K562 (cell line): ENCODE results near the gene IL20RB. TPM values are rescaled to one million over a fixed set of nuclear protein-coding genes. Genes with fewer than 3 reads are reported as not detected.

ENCODE experiments used
- ATAC-seq: fragments of 200-7000 bp; cut with Tn5 transposase; 3 replicates; pipeline ENCODE4 v1.9.1; 2020; ENCODE audit warnings: moderate library complexity
- BruUV-seq: library from RNA; stranded (reverse); fragments of 400-500 nt; replicated peaks from 2 replicates; lab custom pipeline; 2021; lab: Mats Ljungman, UMichigan
- CTCF ChIA-PET: fragments of 300-600 bp; formaldehyde crosslinking; extraction: SDS; loops from one replicate; lab custom pipeline; 2021; ENCODE audit warnings: low intra/inter-chr PET ratio; lab: Yijun Ruan, JAX
- POLR2A ChIA-PET: fragments of 300-600, 350-650 bp; sonication (Branson Sonifier 250); formaldehyde crosslinking; extraction: SDS; loops from one replicate; lab custom pipeline; 2021; ENCODE audit warnings: antibody characterized with exemption, inconsistent platforms; lab: Yijun Ruan, JAX
- DNase-seq, 4 experiments: peaks; one replicate each; pipeline versions ENCODE4 v3.0.0 to v3.0.0-alpha.2; 2011 to 2018; ENCODE audit warnings: low spot score in 3 of 4, mixed read lengths in 3 of 4; ENCODE audit errors: extremely low read depth in 1 of 4
- FAIRE-seq: peaks from 2 replicates; lab custom pipeline; 2011; peaks lifted over from hg19 to GRCh38; lab: Jason Lieb, UNC
- H2AFZ ChIP-seq: 2 replicates; pipeline ENCODE4 v1.6.0; 2011; ENCODE audit warnings: low read depth, low read length, control low read depth, inconsistent platforms
- H3K27ac ChIP-seq: fragments of 200-600 bp; 3 replicates; pipeline ENCODE4 v1.8.0; 2011; ENCODE audit warnings: low read depth, mild to moderate bottlenecking, control low read depth, inconsistent platforms, low read length, moderate library complexity, mixed read lengths; ENCODE audit errors: extremely low read depth
- H3K27me3 ChIP-seq, 2 experiments: fragments of 300-600 bp in 1 of 2; 2 replicates in 1 of 2; 3 replicates in 1 of 2; pipeline versions ENCODE4 v1.6.0 to v1.8.0; 2011; ENCODE audit warnings: inconsistent platforms in 2 of 2, low read length in 2 of 2, mild to moderate bottlenecking in 1 of 2, mixed read lengths in 1 of 2, moderate library complexity in 1 of 2; ENCODE audit not compliant: control insufficient read depth in 2 of 2, insufficient read depth in 2 of 2
- H3K36me3 ChIP-seq: fragments of 300-600 bp; 3 replicates; pipeline ENCODE4 v1.8.0; 2011; ENCODE audit warnings: mild to moderate bottlenecking, low read length, inconsistent platforms; ENCODE audit not compliant: control insufficient read depth, insufficient read depth
- H3K4me1 ChIP-seq, 2 experiments: fragments of 200-600 bp in 1 of 2; replicated peaks in 1 of 2; 2 replicates in 1 of 2; 3 replicates in 1 of 2; pipeline versions ENCODE4 v1.5.1 to v1.8.0; 2011; ENCODE audit warnings: inconsistent platforms in 2 of 2, low read length in 2 of 2, mild to moderate bottlenecking in 1 of 2, mixed read lengths in 1 of 2, moderate library complexity in 1 of 2; ENCODE audit not compliant: control insufficient read depth in 2 of 2, insufficient read depth in 2 of 2
- H3K4me2 ChIP-seq: 2 replicates; pipeline ENCODE4 v1.6.1; 2011; ENCODE audit warnings: low read length, control low read depth, inconsistent platforms, mixed read lengths; ENCODE audit not compliant: insufficient read depth
- H3K4me3 ChIP-seq: fragments of 200-600 bp; sonication (generic), shearing (Covaris generic); 2 replicates; pipeline ENCODE4 v1.5.1; 2016; ENCODE audit warnings: control low read depth, inconsistent platforms
- H3K79me2 ChIP-seq: fragments of 200-600 bp; 3 replicates; pipeline ENCODE4 v1.8.0; 2011; ENCODE audit warnings: low read length, inconsistent platforms; ENCODE audit not compliant: control insufficient read depth, insufficient read depth
- H3K9ac ChIP-seq, 2 experiments: 2 replicates each; pipeline versions ENCODE4 v1.6.0 to v1.6.1; 2011; ENCODE audit warnings: low read depth in 2 of 2, low read length in 2 of 2, control low read depth in 1 of 2, inconsistent platforms in 1 of 2, mild to moderate bottlenecking in 1 of 2, mixed read lengths in 1 of 2; ENCODE audit not compliant: insufficient read depth in 1 of 2
- H3K9me1 ChIP-seq: one replicate; pipeline ENCODE4 v1.6.0; 2011; ENCODE audit warnings: inconsistent platforms, mild to moderate bottlenecking, low read length, moderate library complexity; ENCODE audit not compliant: control insufficient read depth, insufficient read depth
- H3K9me3 ChIP-seq: replicated peaks from 2 replicates; pipeline ENCODE4 v1.5.1; 2011; ENCODE audit warnings: low read depth, low read length, inconsistent platforms; ENCODE audit not compliant: control insufficient read depth, insufficient read depth
- H4K20me1 ChIP-seq: replicated peaks from 2 replicates; pipeline ENCODE4 v1.6.1; 2011; ENCODE audit warnings: low read length, inconsistent platforms, mixed read lengths; ENCODE audit not compliant: control insufficient read depth, insufficient read depth
- ARID3B ChIP-seq: fragments of 250-450 bp; sonication (Bioruptor Pico); IDR thresholded peaks from 2 replicates; pipeline ENCODE4 v1.4.0; 2020; ENCODE audit warnings: borderline replicate concordance
- ARNT ChIP-seq, 2 experiments: fragments of 450-650 bp; IDR thresholded peaks; 2 replicates each; pipeline ENCODE4 v1.6.1; 2016; ENCODE audit warnings: mild to moderate bottlenecking in 1 of 2
- GATAD2A ChIP-seq: fragments of 450-650 bp; IDR thresholded peaks from 2 replicates; pipeline ENCODE4 v1.6.1; 2017
- KLF10 ChIP-seq: fragments of 250-450 bp; sonication (Bioruptor Pico); IDR thresholded peaks from 2 replicates; pipeline ENCODE4 v1.6.1; 2021; ENCODE audit warnings: matching md5 sums
- NELFE ChIP-seq: IDR thresholded peaks from 2 replicates; pipeline ENCODE4 v1.6.1; 2011; ENCODE audit warnings: mild to moderate bottlenecking; ENCODE audit not compliant: insufficient read depth, insufficient read length
- PHTF2 ChIP-seq: fragments of 250-450 bp; sonication (Bioruptor Pico); IDR thresholded peaks from 2 replicates; pipeline ENCODE4 v1.5.0; 2021; ENCODE audit warnings: mild to moderate bottlenecking
- SAFB ChIP-seq: fragments of 200-400 bp; formaldehyde crosslinking; IDR thresholded peaks from 2 replicates; pipeline ENCODE4 v1.6.1; 2017; ENCODE audit warnings: low read depth, low read length, borderline replicate concordance
- STAT5B ChIP-seq: fragments of 250-450 bp; sonication (Bioruptor Pico); IDR thresholded peaks from 2 replicates; pipeline ENCODE4 v1.8.0; 2021; ENCODE audit warnings: mild to moderate bottlenecking, inconsistent platforms
- THAP7 ChIP-seq: fragments of 250-450 bp; sonication (Bioruptor Pico); IDR thresholded peaks from 2 replicates; pipeline ENCODE4 v1.5.0; 2021
- ZNF354B ChIP-seq: fragments of 250-450 bp; sonication (Bioruptor Pico); IDR thresholded peaks from 2 replicates; pipeline ENCODE4 v1.4.0; 2020
- WGBS: fragments of 100-300 bp; shearing (Covaris generic); methylation state at CpG from one replicate; pipeline ENCODE4 v1.1.6; 2016; ENCODE audit warnings: low coverage, mixed read lengths; ENCODE audit not compliant: insufficient coverage; ENCODE audit errors: missing lambda C conversion rate; 5-methylcytosine and 5-hydroxymethylcytosine counted together
- in situ Hi-C: fragments of 300-500 bp; cut with MboI; formaldehyde crosslinking; loops from 4 replicates; pipeline ENCODE4 v1.15.0; 2018; ENCODE audit warnings: inconsistent platforms, mixed read lengths
- intact Hi-C: fragments of 100-400 bp; cut with micrococcal nuclease; formaldehyde crosslinking; loops from 2 replicates; pipeline ENCODE4 v1.14.2; 2022
- polyA plus RNA-seq, 8 experiments: library from polyadenylated mRNA; depleted of rRNA in 4 of 8; stranded (reverse) in 5 of 8; unstranded in 3 of 8; fragments of >200 nt; fragmentation: Nextera tagmentation in 2 of 8; fragmentation: Illumina TruSeq in 1 of 8; extraction: Ambion mirVana in 2 of 8; extraction: Trizol in 1 of 8; gene quantifications; 2 replicates each; pipeline versions ENCODE4 v1.2.1 to v1.2.3, GENCODE V29; 2011 to 2014; ENCODE audit warnings: inconsistent platforms in 1 of 8, missing spikeins in 1 of 8
- total RNA-seq, 7 experiments: library from RNA; depleted of rRNA in 6 of 7; stranded (reverse); fragments of >200 nt in 6 of 7; fragmentation: Illumina TruSeq in 2 of 7; extraction: Trizol in 2 of 7; gene quantifications; 2 replicates each; pipeline versions ENCODE4 v1.2.1 to v1.2.3, GENCODE V29; 2011 to 2021; ENCODE audit warnings: low replicate concordance in 1 of 7

Gene IL20RB
- total and polyA plus RNA-seq, 9 of the 15 experiments (the other 6 are each of a cell fraction or from before 2014, with no cell fraction given), result 0.77 to 9.9 (median 6.1) TPM

- peaks cover 18% of the 10 kb centered on the region; the same call in 2 of the 3 replicates for H3K36me3 ChIP-seq
- peaks cover 51% of the 10 kb centered on the region for H3K79me2 ChIP-seq
- in situ Hi-C loops (no loop called here), intact Hi-C loops (no loop called here)
- H3K27me3 ChIP-seq, result no peaks in the 10 kb centered on the region
- H3K4me2 ChIP-seq, result no peak overlapping the region
- H3K9ac ChIP-seq, result no peak overlapping the region
- no peak for ATAC-seq
- peak; percentile 6 for FAIRE-seq
- no peaks in the 10 kb centered on the region for H3K9me3 ChIP-seq
- no peaks in the 10 kb centered on the region for H3K4me1 ChIP-seq
- CTCF ChIA-PET, result no interaction called here
- BruUV-seq, result no TSS peak
- TF ChIP-seq PHTF2 (CRISPR knock-in tag) (no peak), KLF10 (CRISPR knock-in tag) (no peak), STAT5B (no peak), ARID3B (CRISPR knock-in tag) (no peak), GATAD2A (no peak), ZNF354B (CRISPR knock-in tag) (no peak), NELFE (no peak), SAFB (no peak), THAP7 (CRISPR knock-in tag) (no peak), ARNT (IDR thresholded peaks at IDR 0.05) (no peak)
- no peak overlapping the region for H2AFZ ChIP-seq
- DNase-seq, result no peak
- H3K4me3 ChIP-seq, result no peak overlapping the region
- no peaks in the 10 kb centered on the region for H4K20me1 ChIP-seq
- POLR2A ChIA-PET, result no interaction called here
- H3K27ac ChIP-seq, result no peak overlapping the region
- H3K9me1 ChIP-seq, result no peaks in the 10 kb centered on the region
- 84% methylated on average over 7 of the region's 7 CpGs for WGBS
Measured at GRCh38 chr3:136925425-136926190, 32.2 kb upstream of the IL20RB start.
